Measurements from ENCODE around the gene MESD. TPM values are rescaled to one million over a fixed set of nuclear protein-coding genes. Genes with fewer than 3 reads are reported as not detected.

MESD gene
- 13.5 TPM for total RNA-seq
- long read RNA-seq, full-length matches to known transcripts = 42 of 51 reads
- long read RNA-seq, partial matches to known transcripts = 2 of 51 reads
- long read RNA-seq, other reads (novel, unspliced or antisense) = 7 of 51 reads

- Histone ChIP-seq H3K4me1 (peaks cover 73% of the 10 kb centered on the region), H3K9me3 (replicated peaks) (no peaks in the 10 kb centered on the region), H3K36me3 (no peaks in the 10 kb centered on the region), H3K27me3 (ENCODE audit: low read depth) (no peaks in the 10 kb centered on the region), H3K27ac (replicated peaks) (peak within 1 kb of the TSS; percentile 94), H3K4me3 (peak within 1 kb of the TSS; percentile 92)
- intact Hi-C loops (cut with micrococcal nuclease) = loop anchor here (10.0 kb wide), 1 partner anchor 275 kb away; no protein-coding TSS in a partner anchor
- DNase-seq = peak; percentile 99
- TF ChIP-seq, protein P1, sequence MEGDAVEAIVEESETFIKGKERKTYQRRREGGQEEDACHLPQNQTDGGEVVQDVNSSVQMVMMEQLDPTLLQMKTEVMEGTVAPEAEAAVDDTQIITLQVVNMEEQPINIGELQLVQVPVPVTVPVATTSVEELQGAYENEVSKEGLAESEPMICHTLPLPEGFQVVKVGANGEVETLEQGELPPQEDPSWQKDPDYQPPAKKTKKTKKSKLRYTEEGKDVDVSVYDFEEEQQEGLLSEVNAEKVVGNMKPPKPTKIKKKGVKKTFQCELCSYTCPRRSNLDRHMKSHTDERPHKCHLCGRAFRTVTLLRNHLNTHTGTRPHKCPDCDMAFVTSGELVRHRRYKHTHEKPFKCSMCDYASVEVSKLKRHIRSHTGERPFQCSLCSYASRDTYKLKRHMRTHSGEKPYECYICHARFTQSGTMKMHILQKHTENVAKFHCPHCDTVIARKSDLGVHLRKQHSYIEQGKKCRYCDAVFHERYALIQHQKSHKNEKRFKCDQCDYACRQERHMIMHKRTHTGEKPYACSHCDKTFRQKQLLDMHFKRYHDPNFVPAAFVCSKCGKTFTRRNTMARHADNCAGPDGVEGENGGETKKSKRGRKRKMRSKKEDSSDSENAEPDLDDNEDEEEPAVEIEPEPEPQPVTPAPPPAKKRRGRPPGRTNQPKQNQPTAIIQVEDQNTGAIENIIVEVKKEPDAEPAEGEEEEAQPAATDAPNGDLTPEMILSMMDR (IDR thresholded peaks at IDR 0.05; ENCODE audit: borderline replicate concordance) = no peak
Observed at GRCh38 chr15:80989518-80990478, at the start of gene MESD. MESD (minus strand) TSS chr15:80989819; CDS start chr15:80989791, 28 bp downstream.

DNA sequence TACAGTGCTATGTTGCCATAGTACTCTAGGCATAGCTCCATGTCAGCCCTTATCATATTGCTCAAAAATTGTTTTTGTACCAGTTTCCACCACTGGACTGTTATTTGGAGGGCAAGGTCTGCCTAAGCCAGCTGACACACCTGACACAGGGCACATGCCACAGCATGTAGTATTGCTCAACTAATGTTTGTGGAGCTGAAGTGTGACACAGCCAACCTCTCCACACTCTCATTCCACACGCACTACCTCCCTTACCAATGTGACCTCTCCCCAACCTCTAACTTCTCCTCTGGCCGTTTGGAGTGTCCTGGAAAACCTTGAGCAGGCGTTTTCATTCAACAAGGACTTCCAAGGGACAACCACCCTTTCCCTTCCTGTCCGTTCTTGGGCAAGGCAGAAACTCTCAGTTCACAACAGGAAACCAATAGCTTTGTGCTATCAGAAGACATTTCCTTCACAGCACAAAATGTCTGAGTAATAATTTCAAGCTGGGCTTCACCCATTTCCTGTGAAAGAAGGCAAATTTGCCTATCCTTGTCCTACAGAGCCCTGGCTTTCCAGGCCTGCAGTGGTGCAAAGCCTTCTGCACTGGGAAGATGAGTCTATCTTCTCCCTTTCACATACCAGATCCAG, 49.5 kb upstream of the MESD start:
- H3K9me3 ChIP-seq (replicated peaks) = no peaks in the 10 kb centered on the region
- H3K4me1 ChIP-seq = peaks cover 31% of the 10 kb centered on the region
- no peak overlapping the region for H3K4me3 ChIP-seq
- TF ChIP-seq, protein P1 (IDR thresholded peaks at IDR 0.05; ENCODE audit: borderline replicate concordance) = no peak
- H3K27me3 ChIP-seq (ENCODE audit: low read depth) = no peaks in the 10 kb centered on the region
- no peak for DNase-seq
- intact Hi-C loops (cut with micrococcal nuclease) = loop anchor here (10.0 kb wide), 1 partner anchor 56 kb away; no protein-coding TSS in a partner anchor
- H3K36me3 ChIP-seq = no peaks in the 10 kb centered on the region
- H3K27ac ChIP-seq (replicated peaks) = peak overlapping the region; percentile 68

DNA sequence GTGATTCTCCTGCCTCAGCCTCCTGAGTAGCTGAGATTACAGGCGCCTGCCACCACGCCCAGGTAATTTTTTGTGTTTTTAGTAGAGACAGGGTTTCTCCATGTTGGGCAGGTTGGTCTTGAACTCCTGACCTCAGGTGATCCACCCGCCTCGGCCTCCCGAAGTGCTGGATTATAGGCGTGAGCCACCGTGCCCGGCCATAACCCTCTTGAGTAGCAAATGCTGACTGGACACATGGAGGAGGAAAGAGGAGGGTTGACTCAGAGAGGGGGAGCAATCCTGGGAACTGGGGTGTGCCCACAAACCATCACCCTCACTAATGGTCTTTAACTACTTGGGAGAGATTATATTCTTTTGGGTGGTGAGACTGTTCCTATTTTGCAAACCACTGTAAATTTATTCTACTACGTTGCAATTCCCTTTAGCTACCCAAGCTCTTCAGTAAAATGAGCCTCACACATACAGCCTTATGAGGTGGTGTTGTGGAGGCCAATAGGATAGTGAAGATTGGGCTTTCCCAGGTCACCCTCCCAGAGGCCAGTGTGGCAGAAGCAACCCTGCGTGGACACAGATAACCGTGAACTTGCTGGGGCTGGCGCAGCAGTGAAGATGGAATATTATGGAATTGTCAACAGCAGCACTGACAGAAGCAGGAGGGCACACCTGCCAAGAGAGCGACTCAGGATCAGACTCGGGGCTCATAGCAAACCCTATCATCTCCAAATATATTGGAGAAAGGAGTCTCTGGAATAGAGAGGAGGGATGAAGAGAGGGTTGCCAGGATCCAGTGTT, 48.5 kb upstream of the MESD start:
- H3K4me1 ChIP-seq = peaks cover 40% of the 10 kb centered on the region
- intact Hi-C loops (cut with micrococcal nuclease) = loop anchor here (10.0 kb wide), 1 partner anchor 57 kb away; no protein-coding TSS in a partner anchor
- H3K27me3 ChIP-seq (ENCODE audit: low read depth) = no peaks in the 10 kb centered on the region
- TF ChIP-seq, protein P1 (IDR thresholded peaks at IDR 0.05; ENCODE audit: borderline replicate concordance) = no peak
- H3K36me3 ChIP-seq = no peaks in the 10 kb centered on the region
- DNase-seq = no peak
- H3K27ac ChIP-seq (replicated peaks) = peak overlapping the region; percentile 68
- no peaks in the 10 kb centered on the region for H3K9me3 ChIP-seq (replicated peaks)
- no peak overlapping the region for H3K4me3 ChIP-seq

- intact Hi-C loops (cut with micrococcal nuclease) = loop anchor here (10.0 kb wide), 1 partner anchor 61 kb away; no protein-coding TSS in a partner anchor
- H3K36me3 ChIP-seq = no peaks in the 10 kb centered on the region
- DNase-seq = no peak
- TF ChIP-seq, protein P1 (IDR thresholded peaks at IDR 0.05; ENCODE audit: borderline replicate concordance) = no peak
- H3K4me1 ChIP-seq = peaks cover 52% of the 10 kb centered on the region
- H3K4me3 ChIP-seq = no peak overlapping the region
- peak overlapping the region; percentile 69 for H3K27ac ChIP-seq (replicated peaks)
- H3K9me3 ChIP-seq (replicated peaks) = no peaks in the 10 kb centered on the region
- no peaks in the 10 kb centered on the region for H3K27me3 ChIP-seq (ENCODE audit: low read depth)
Observed at GRCh38 chr15:81033508-81033907, 43.9 kb upstream of the MESD start.
